H1 (cell line): Measurements from ENCODE around the gene INTS7.
"Not testable (repeated sequence)": the region's sequence is repeated elsewhere in the genome, so short reads cannot be mapped to it uniquely, and the experiment has no call there.

Source experiments
- ATF3 ChIP-seq: IDR thresholded peaks from 2 replicates; pipeline ENCODE4 v1.6.1; 2011; ENCODE audit warnings: low read depth, mild to moderate bottlenecking, low read length; ENCODE audit not compliant: insufficient read depth
- CTCF ChIP-seq, 3 experiments: IDR thresholded peaks; 1 replicate in 2 of 3; 2 replicates in 1 of 3; pipeline versions ENCODE4 v1.5.1 to v1.6.1; 2011; ENCODE audit warnings: low read length in 3 of 3, mild to moderate bottlenecking in 3 of 3, inconsistent platforms in 2 of 3, low read depth in 1 of 3, moderate library complexity in 1 of 3; ENCODE audit not compliant: insufficient read depth in 1 of 3; ENCODE audit errors: control extremely low read depth in 1 of 3
- EZH2 ChIP-seq: fragments of 200-600 bp; sonication (generic); IDR thresholded peaks from 2 replicates; pipeline ENCODE4 v1.7.1; 2012; ENCODE audit warnings: low read depth, mild to moderate bottlenecking, moderate library complexity, low read length, inconsistent platforms; ENCODE audit not compliant: severe bottlenecking
- FOSL1 ChIP-seq: IDR thresholded peaks from 2 replicates; pipeline ENCODE4 v1.6.1; 2011; ENCODE audit warnings: mild to moderate bottlenecking, low read depth, low read length, moderate library complexity; ENCODE audit not compliant: insufficient read depth
- GTF2F1 ChIP-seq: IDR thresholded peaks from 2 replicates; pipeline ENCODE4 v1.6.1; 2012; ENCODE audit warnings: low read depth, low read length, improper control_type of control experiment, borderline replicate concordance
- MAFK ChIP-seq: IDR thresholded peaks from 2 replicates; pipeline ENCODE4 v1.6.1; 2012; ENCODE audit warnings: low read depth, mild to moderate bottlenecking, improper control_type of control experiment, low read length
- POLR2AphosphoS5 ChIP-seq: IDR thresholded peaks from 2 replicates; pipeline ENCODE4 v1.6.1; 2011; ENCODE audit warnings: low read depth, low read length
- TCF12 ChIP-seq: IDR thresholded peaks from 2 replicates; pipeline ENCODE4 v1.6.1; 2011; ENCODE audit warnings: low read depth, mild to moderate bottlenecking, low read length

GRCh38 chr1:211997426-211997825 is 37.9 kb downstream of the INTS7 start:
- TF ChIP-seq FOSL1; EZH2; MAFK; TCF12; POLR2AphosphoS5; ATF3; GTF2F1; CTCF (IDR thresholded peaks at IDR 0.05; ENCODE audit: control extremely low read depth in 1 of 3, insufficient read depth in 1 of 3, low read depth in 1 of 3, low read length in 3 of 3): not testable (repeated sequence)
